GM18867 (cell line): ENCODE results near the gene RGSL1.
"Not testable (repeated sequence)": the region's sequence is repeated elsewhere in the genome, so short reads cannot be mapped to it uniquely, and the experiment has no call there.

Experiments used
- ATAC-seq: cut with Tn5 transposase; IDR thresholded peaks from one replicate; pipeline ENCODE4 v1.9.1; 2021; ENCODE audit warnings: mild to moderate bottlenecking, moderate library complexity; ENCODE audit not compliant: unreplicated experiment

The RGSL1 gene

GRCh38 chr1:182446033-182446669 is 3.8 kb upstream of the RGSL1 start:
- ATAC-seq, result peak; percentile 75

- ATAC-seq, result not testable (repeated sequence)
Observed at GRCh38 chr1:182447124-182447523, 2.8 kb upstream of the RGSL1 start.

DNA sequence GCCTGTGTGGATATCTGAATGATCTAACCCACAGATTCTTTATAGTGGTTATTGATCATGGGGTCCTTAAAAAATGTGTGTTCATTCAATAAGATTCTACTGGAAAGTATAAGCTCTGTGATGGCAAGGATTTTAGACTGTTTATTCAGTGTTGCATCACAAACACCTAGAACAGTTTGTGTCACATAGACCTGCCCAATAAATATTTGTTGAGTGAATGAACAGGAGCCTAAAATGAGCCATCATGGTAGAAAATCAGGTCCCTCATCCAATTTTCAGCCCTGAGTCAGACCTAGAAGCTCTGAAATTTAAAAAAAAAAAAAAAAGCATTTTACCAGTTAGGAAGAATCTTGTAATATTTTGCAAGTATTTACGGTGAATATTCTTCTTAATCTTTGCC is 2.3 kb upstream of the RGSL1 start:
- no peak for ATAC-seq

GRCh38 chr1:182453631-182454030 is 3.7 kb downstream of the RGSL1 start:
- ATAC-seq, result no peak

- no peak for ATAC-seq
Observed at GRCh38 chr1:182457844-182458243, 7.9 kb downstream of the RGSL1 start.

DNA sequence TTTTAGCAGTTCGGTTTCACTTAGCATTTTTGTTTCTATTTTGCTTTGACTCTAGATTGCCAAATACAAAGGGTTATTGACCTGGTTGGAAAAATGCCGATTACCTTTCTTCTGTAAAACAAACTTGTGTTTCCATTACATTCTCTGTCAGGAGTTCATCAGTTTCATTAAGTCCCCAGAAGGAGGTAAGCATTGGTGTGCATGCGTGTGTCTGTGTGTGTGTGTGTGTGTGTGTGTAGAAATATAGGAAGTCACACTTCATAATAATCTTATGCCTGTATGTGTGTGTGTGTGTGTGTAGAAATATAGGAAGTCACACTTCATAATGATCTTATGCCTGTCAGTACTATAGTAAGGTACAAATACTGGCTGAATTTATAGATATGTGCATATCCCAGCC is 10.0 kb downstream of the RGSL1 start:
- ATAC-seq, result no peak

DNA sequence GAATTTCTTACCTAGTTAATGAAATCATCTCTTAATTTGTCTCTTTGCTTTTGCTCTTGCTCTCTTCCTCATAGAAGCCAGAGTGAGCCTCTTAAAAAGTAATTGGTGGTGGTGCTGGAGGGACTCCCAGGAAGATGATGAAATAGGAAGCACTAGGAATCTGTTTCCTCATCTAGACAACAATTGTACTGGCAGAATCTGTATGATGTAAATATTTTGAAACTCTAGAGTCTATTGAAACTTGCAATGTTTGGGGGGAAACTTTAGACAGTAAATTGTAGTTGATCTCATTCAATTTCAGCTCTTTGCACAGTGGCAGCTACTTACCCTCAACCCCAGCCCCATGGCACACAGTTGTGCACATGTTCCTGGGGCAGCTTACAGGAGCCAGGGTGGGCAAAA is 10.6 kb downstream of the RGSL1 start:
- ATAC-seq, result no peak

- no peak for ATAC-seq
Observed at GRCh38 chr1:182473556-182473955, 23.6 kb downstream of the RGSL1 start.

DNA sequence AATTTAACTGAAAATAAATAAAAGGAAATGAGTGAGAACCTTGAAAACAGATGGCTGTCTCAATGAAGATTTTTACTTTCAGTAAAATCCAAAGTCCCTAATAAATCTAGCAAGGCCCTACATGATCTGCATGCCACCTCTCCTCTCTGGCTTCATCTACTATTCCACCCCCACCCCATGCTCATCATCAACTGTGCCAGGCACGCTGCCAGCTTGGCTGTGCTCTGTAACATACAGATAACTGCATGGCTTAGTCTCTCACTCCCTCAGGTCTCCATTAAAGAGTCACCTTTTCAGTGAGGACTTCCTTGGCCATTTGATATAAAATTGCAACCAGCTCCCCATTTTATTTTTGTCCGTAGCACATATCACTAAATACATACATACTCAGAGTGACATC is 26.7 kb downstream of the RGSL1 start:
- ATAC-seq, result no peak

GRCh38 chr1:182478238-182478637 is 28.3 kb downstream of the RGSL1 start:
- ATAC-seq, result no peak

GRCh38 chr1:182484067-182484466 is 34.1 kb downstream of the RGSL1 start:
- no peak for ATAC-seq

- ATAC-seq, result peak; percentile 95
Observed at GRCh38 chr1:182484531-182485257, 34.7 kb downstream of the RGSL1 start.

- no peak for ATAC-seq
Observed at GRCh38 chr1:182485861-182486260, 35.9 kb downstream of the RGSL1 start.

DNA sequence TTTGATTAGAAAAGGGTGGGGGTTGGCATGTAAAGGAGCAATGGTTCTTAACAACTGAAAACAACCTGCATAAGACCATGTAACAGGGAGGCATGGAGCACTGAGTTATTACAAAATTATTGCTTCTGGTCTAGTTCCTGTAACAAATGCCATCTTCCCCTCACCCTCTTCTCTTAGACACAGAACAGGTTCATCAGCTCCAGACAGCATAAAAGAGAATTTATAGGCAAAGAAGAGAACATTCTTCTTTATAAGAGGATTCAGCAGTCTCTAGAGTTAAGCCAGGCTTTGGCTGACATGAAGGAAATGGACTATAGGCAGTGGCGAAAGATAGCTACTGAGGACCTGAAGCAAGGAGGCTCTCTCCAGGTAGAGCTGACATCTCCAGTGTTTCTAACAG is 38.9 kb downstream of the RGSL1 start:
- ATAC-seq, result no peak

DNA sequence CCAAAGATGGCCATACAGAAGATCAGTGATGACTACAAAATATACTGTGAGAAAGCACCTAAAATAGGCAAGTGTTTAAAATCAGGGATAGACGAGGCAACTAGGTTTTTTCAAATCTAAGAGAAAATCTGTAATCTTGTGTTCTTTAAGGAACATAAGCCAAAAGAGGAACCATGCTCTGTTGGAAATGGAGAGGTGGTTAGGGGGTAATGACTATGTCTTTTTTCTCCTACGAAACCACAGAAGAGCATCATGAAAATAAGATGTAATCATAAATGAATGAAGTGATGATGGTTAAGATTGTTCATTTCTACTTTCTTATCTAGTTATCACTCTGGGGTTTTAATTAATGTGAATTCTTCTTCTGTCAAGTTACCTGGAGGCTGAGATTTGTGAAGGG is 43.1 kb downstream of the RGSL1 start:
- no peak for ATAC-seq

DNA sequence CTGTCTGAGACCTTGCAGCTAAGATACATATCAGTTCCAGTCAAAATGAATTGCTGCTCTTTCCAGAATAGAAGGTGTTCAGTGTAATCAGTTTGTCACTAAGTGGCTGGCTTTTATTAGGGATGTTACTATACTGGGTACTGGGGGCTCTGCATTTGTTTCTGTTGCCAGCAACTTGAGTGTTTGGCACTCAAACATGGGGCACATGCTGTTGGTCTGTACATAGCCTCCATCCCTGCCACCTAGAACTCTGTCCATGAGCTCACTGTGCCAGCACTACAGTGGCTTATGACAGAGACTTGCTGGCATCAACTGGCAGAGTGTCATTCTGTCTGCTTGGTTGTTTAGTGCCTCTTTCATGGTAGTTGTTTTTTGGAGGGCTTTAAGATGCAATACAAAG is 45.1 kb downstream of the RGSL1 start:
- no peak for ATAC-seq

DNA sequence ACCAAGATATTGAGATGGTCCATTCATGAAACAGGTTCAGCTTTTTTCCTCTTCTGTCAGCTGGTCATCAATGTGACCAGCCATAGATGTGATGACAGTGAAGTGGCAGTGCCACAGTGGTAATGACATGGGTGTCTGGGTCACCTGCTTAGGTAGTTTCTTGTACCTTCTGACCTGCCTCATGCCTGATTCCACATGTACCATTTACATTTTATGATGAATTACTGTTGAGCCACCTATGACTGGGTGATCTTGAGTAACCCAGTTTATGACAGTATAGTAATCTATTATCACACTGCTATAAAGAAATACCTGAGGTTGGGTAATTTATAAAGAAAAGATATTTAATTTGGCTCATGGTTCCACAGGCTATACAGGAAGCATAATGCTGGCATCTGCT is 45.7 kb downstream of the RGSL1 start:
- ATAC-seq, result no peak

DNA sequence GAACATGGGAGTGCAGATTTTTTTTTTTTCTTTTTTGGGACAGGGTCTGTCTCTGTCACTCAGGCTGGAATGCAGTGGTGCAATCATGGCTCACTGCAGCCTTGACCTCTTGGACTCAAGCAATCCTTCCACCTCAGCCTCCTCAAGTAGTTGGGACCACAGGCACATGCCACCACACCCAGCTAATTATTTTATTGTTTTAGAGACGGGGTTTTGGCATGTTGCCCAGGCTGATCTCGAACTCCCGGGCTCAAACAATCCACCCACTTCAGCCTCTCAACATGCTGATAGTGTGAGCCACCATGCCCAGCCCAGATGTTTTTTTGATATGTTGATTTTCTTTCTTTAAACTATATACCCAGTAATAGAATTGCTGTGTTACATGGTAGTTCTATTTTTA is 57.7 kb downstream of the RGSL1 start:
- no peak for ATAC-seq

- ATAC-seq, result no peak
Observed at GRCh38 chr1:182515556-182515955, 65.6 kb downstream of the RGSL1 start.

DNA sequence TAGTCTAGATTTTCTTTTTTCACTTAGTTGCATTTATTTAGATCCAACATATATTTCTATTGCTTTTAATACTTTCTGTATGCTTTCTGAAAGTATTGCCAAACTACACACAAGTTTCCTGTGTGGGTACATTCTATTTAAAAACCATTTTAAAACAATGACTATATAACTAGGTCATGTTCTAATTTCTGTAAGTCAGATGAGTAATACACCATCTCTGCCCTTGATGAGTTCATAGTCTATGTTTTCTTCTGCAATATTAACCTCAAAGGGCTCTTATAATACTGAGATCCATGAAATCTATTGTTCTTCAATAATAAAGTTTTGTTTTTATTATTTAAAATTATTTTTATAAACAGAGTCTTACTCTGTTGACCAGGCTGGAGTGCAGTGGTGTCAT is 70.8 kb downstream of the RGSL1 start:
- ATAC-seq, result no peak

DNA sequence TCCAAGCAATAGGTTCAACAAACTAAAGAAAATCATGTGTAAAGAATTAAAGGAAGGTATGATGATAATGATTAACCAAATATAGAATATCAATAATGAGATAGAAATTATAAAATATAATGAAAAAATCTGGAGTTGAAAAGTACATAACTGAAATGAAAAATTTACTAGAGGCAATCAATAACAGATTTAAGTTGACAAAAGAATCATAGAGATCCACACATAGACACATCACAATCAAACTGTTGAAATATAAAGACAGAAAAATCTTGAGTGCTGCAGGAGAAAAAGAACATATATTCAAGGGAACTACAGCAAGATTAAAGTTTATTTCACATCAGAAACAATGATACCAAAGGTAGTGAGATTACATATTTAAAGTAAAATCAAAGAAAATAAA is 75.4 kb downstream of the RGSL1 start:
- ATAC-seq, result no peak

DNA sequence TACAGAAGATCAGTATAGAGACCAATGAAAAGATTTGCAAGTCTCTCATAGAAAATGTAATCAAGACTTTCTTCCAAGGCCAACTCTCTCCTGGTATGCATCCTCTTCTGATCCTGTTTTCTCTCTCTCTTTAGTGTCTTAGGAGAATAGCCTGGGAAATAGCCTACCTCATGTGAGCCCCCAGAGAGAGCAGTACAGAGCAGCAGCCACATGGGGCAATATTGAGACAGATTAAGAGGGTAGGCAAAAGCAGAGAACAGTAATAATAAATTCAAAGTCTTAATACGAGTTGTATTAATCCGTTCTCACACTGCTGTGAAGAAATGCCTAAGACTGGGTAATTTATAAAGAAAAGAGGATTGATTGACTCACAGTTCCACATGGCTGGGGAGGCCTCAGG is 77.7 kb downstream of the RGSL1 start:
- no peak for ATAC-seq

DNA sequence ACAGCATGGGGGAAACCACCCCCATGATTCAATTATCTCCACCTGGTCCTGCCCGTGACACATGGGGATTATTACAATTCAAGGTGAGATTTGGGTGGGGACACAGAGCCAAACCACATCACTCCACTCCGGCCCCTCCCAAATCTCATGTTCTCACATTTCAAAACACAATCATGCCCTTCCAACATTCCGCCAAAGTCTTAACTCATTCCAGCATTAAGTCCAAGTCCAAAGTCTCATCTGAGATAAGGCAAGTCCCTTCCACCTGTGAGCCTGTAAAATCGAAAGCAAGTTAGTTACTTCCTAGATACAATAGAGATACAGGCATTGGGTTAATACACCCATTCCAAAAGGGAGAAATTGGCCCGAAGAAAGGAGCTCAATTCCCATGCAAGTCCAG is 78.3 kb downstream of the RGSL1 start:
- ATAC-seq, result not testable (repeated sequence)
